C1 segment of cervical spinal cord (tissue), 14 donors: ENCODE results near the gene RHOJ.

Experiments
- DNase-seq, 14 donors: peaks; one replicate each; lab custom pipeline; 2025; lab: John Stamatoyannopoulos, UW

Gene RHOJ

DNA sequence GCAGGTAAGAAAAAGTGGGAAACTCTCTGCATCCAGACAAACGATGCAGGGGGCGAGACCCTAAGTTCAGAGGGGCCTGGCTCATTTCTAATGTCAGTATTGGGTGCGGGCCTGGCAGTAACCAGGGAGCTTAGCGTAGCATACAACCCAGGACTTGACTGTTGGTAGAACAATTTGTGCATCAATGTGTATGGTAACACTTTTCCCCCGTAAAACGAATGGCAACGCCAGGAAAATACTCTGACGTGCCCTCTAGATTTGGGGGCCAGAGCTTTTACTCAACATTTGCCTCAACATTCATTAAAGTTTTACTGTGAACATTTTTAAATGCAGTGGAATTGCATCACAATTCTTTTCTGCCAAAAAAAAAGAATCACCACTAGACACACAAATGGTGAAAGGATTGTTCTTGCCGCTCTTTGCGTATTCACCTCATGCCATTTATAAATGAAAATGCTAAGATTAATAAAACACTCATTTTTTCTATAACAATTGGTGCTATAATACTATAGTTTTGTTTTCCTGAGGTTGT lies 867 bp downstream of the RHOJ start:
- DNase-seq: no peak

DNA sequence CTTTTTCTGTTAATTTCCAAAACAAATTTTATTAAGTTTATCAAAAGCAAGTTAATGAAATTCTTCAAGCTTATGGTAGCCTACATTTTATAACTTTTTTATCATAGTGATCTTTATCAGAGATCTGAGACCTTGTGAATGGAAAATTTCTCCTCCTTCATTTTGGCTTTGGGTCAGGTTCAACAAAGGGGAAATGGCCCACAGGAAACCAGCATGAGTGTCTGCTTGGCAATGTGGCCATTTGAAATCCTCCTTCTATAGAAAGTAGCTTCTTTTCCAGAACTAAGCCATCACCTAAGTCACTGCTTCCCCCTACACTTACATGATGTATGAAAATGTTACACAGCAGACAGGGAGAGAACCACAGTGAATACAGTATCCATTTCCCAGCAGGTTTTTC lies 1.6 kb downstream of the RHOJ start:
- no peak for DNase-seq

DNA sequence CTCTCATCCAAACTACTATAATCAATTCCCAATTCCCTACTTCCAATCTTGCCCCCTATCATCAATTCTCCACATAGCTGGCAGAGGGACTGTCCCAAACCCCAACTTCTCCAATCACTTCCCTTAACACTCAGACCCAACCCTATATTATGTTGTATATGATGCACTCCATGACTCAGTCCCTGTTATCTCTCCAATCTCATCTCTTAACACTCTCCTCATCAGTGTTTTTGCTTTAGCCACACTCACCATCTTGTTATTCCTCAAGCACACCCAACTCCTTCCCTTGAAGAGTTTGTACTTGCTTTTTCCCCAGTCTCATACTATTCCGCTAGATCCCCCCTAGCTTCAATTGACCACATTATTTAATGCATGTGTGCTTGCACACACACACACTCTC lies 4.9 kb downstream of the RHOJ start:
- DNase-seq: no peak

GRCh38 chr14:63210812-63211211 lies 6.6 kb downstream of the RHOJ start:
- DNase-seq: no peak

GRCh38 chr14:63212209-63212608 lies 8.0 kb downstream of the RHOJ start:
- no peak for DNase-seq

- DNase-seq: peak in 1 of 14 donors; percentile 67
Observed at GRCh38 chr14:63212776-63213500, 8.7 kb downstream of the RHOJ start.

- no peak for DNase-seq
Observed at GRCh38 chr14:63214417-63215196, 10.4 kb downstream of the RHOJ start.

DNA sequence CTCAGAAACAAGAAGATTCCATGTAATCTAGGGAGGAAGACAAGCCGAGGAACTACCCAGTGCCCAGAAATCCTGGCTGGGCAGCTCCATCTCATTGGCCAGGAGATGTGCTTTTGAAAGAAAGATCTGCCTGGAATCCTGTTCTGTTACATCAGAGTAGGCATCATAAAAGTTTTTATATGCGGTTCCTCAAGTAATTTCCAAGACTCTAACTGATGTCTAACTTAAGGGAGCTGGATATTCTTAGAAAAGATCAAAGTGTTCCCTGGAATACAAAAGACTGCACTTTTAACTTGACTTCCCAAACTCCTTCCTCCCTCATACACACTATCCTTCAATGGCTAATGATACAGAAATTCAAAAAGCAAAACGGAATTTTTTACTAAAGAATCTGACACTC lies 16.3 kb downstream of the RHOJ start:
- no peak for DNase-seq

- no peak for DNase-seq
Observed at GRCh38 chr14:63223596-63223995, 19.4 kb downstream of the RHOJ start.

DNA sequence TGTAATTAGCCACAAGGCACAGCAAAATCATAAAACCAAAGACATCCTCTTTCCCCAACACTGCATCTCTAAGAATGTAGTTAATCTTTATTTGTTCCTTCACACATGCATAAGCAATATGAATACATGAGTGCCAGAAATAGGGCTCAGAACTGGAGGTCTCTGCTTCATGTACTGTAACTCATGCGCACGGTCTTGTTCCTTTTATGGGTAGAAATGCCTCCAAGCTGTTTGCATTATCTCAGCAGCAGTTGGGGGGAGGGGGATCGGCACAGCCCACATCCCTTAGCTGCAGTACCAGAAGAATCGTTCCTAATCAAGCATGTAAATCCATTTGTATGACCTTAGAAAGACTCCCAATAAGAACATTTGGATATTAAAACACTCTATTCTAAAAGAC lies 20.0 kb downstream of the RHOJ start:
- DNase-seq: no peak

- DNase-seq: no peak
Observed at GRCh38 chr14:63228217-63228616, 24.0 kb downstream of the RHOJ start.

GRCh38 chr14:63229330-63230059 lies 25.3 kb downstream of the RHOJ start:
- no peak for DNase-seq

GRCh38 chr14:63231766-63232165 lies 27.5 kb downstream of the RHOJ start:
- DNase-seq: no peak

DNA sequence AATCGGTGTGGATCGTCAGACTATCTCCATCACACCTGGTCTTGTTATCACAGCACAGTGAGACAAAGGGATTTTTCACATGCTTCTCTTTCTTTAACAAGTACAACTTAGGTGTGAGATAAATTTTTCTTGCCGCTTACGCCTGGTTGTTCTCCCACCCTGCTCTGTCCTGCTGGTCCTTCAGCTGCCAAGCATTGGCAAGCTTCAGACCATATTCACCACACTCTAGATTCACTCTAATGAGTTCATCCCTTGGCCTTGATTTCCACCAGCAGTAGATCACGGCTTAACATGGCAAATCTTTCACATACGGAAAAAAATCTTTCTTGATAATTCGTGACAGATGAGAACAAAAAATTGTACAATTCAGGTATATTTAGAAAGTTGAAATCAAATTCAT lies 33.5 kb downstream of the RHOJ start:
- DNase-seq: no peak

- DNase-seq: no peak
Observed at GRCh38 chr14:63240221-63240620, 36.0 kb downstream of the RHOJ start.

DNA sequence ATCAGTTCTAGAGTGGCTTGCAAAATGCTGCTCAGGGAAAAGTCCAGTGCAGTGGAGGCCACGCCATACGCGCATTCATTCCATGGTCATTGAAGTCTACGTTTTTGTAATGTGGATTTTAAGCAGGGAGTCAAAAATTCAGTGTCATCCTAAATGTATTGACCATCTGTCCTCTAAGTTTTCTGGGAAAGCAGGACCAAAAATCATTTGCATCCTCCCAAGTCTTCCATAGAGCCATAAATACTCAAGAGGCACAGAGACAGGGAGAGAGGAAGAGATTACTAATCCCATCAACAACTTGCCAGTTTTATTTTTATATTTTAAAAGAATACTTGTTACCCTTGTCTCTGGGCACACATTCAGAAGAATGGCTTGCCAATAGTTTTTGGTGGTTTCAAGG lies 36.9 kb downstream of the RHOJ start:
- no peak for DNase-seq

- no peak for DNase-seq
Observed at GRCh38 chr14:63243646-63244045, 39.4 kb downstream of the RHOJ start.

- no peak for DNase-seq
Observed at GRCh38 chr14:63245893-63246292, 41.6 kb downstream of the RHOJ start.

GRCh38 chr14:63248211-63248610 lies 44.0 kb downstream of the RHOJ start:
- DNase-seq: no peak

GRCh38 chr14:63249092-63249491 lies 44.8 kb downstream of the RHOJ start:
- DNase-seq: peak in 1 of 14 donors; percentile 79

- no peak for DNase-seq
Observed at GRCh38 chr14:63257299-63257698, 53.1 kb downstream of the RHOJ start.

DNA sequence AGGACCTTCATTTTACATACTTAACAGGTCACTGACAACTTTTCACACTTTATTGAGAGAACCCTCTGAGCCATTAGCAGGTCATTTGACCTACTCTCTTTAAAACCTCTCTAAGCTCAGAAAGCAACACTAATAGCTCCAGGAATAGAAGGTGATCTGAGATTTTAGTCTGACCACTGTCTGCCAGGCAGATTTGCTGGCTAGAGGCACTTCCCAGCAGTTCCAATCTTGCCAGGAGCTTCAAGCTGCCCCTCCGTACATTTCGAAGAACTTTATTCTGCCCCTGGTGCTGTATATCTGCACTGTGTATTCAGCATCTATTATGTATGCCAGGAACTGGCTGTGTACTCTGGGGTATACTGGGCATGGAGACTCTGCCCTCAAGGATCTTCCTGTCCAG lies 58.2 kb downstream of the RHOJ start:
- DNase-seq: no peak
